A673 (cell line): ENCODE data around the gene PRLR. TPM values are rescaled to one million over a fixed set of nuclear protein-coding genes. Genes with fewer than 3 reads are reported as not detected.

Experiments used
- BruUV-seq: library from RNA; stranded (reverse); fragments of 400-500 nt; replicated peaks from 2 replicates; lab custom pipeline; 2021; lab: Mats Ljungman, UMichigan
- CTCF ChIA-PET: fragments of 300-600 bp; sonication (Branson Sonifier 250); formaldehyde crosslinking; loops from one replicate; lab custom pipeline; 2022; ENCODE audit warnings: antibody characterized with exemption; lab: Charles Lee
- POLR2A ChIA-PET: fragments of 300-600 bp; sonication (Branson Sonifier 250); formaldehyde crosslinking; loops from one replicate; lab custom pipeline; 2022; ENCODE audit warnings: antibody characterized with exemption; ENCODE audit not compliant: low non-redundant PET; lab: Charles Lee
- DNase-seq: peaks from one replicate; pipeline ENCODE4 v3.0.0-alpha.2; 2015; ENCODE audit warnings: low spot score
- H3K27ac ChIP-seq: fragments of 200-600 bp; sonication (generic); 2 replicates; pipeline ENCODE4 v1.5.1; 2016; ENCODE audit warnings: mixed run types, low read depth, mild to moderate bottlenecking, mixed read lengths, antibody characterized with exemption, low read length; ENCODE audit not compliant: poor library complexity, severe bottlenecking
- H3K27me3 ChIP-seq: fragments of 200-600 bp; sonication (generic); replicated peaks from 2 replicates; pipeline ENCODE4 v1.6.1; 2017; ENCODE audit warnings: mixed run types, low read depth, mild to moderate bottlenecking, mixed read lengths, antibody characterized with exemption, low read length; ENCODE audit not compliant: insufficient read depth, poor library complexity
- H3K36me3 ChIP-seq: fragments of 200-600 bp; sonication (generic); 2 replicates; pipeline ENCODE4 v1.6.1; 2016; ENCODE audit warnings: mixed run types, mild to moderate bottlenecking, mixed read lengths, antibody characterized with exemption, low read length; ENCODE audit not compliant: insufficient read depth, poor library complexity, severe bottlenecking
- H3K4me1 ChIP-seq: fragments of 200-600 bp; sonication (generic); 2 replicates; pipeline ENCODE4 v1.6.1; 2017; ENCODE audit warnings: mixed run types, mild to moderate bottlenecking, mixed read lengths, antibody characterized with exemption, low read length; ENCODE audit not compliant: insufficient read depth, poor library complexity, severe bottlenecking
- H3K4me3 ChIP-seq: fragments of 200-600 bp; sonication (generic); 2 replicates; pipeline ENCODE4 v1.5.1; 2016; ENCODE audit warnings: low read depth, mixed run types, mild to moderate bottlenecking, mixed read lengths, low read length; ENCODE audit not compliant: poor library complexity, severe bottlenecking
- H3K9me3 ChIP-seq: fragments of 200-600 bp; sonication (generic); 2 replicates; pipeline ENCODE4 v1.6.1; 2016; ENCODE audit warnings: mixed run types, low read depth, mild to moderate bottlenecking, mixed read lengths, antibody characterized with exemption, low read length; ENCODE audit not compliant: poor library complexity, severe bottlenecking
- CTCF ChIP-seq: fragments of 300-800, 200-600 bp; sonication (generic); conservative IDR thresholded peaks from 2 replicates; pipeline ENCODE4 v1.5.1; 2017; ENCODE audit warnings: low read depth, mild to moderate bottlenecking, antibody characterized with exemption, low read length, moderate library complexity, mixed read lengths
- EZH2 ChIP-seq: fragments of 200-600 bp; sonication (generic); IDR thresholded peaks from 2 replicates; pipeline ENCODE4 v1.6.1; 2017; ENCODE audit warnings: borderline replicate concordance, low read depth, mild to moderate bottlenecking, mixed read lengths, antibody characterized with exemption, low read length; ENCODE audit not compliant: poor library complexity, severe bottlenecking
- intact Hi-C: fragments of 100-400 bp; cut with micrococcal nuclease; formaldehyde crosslinking; loops from one replicate; pipeline ENCODE4 v1.10.0; 2022; ENCODE audit not compliant: unreplicated experiment
- total RNA-seq: library from RNA; stranded (reverse); gene quantifications from 2 replicates; pipeline ENCODE4 v1.2.3, GENCODE V29; 2021

Gene PRLR
- total RNA-seq, 1 experiment from 2014 or later = not detected

GRCh38 chr5:35201291-35201690 is 29.0 kb downstream of the PRLR start:
- no TSS peak for BruUV-seq
- no peak for DNase-seq
- no peak for TF ChIP-seq EZH2
- TF ChIP-seq CTCF = no peak
- Histone ChIP-seq H3K9me3 (no peaks in the 10 kb centered on the region), H3K27me3 (peaks cover 10% of the 10 kb centered on the region), H3K27ac (no peak overlapping the region), H3K36me3 (no peaks in the 10 kb centered on the region), H3K4me3 (no peak overlapping the region), H3K4me1 (no peaks in the 10 kb centered on the region)
- ChIA-PET CTCF (no interaction called here), POLR2A (no interaction called here)
- intact Hi-C loops = loop anchor here (5.0 to 10.0 kb wide), 2 partner anchors 109 to 724 kb away; no protein-coding TSS in a partner anchor

- Histone ChIP-seq H3K9me3 (no peaks in the 10 kb centered on the region), H3K27ac (no peak overlapping the region), H3K36me3 (no peaks in the 10 kb centered on the region), H3K27me3 (peaks cover 13% of the 10 kb centered on the region), H3K4me3 (no peak overlapping the region), H3K4me1 (no peaks in the 10 kb centered on the region)
- POLR2A ChIA-PET = interaction anchor here (0.6 kb wide), 1 partner anchor 536 kb away, joined by 8 read pairs; no protein-coding TSS in a partner anchor
- DNase-seq = no peak
- CTCF ChIA-PET = no interaction called here
- no TSS peak for BruUV-seq
- intact Hi-C loops = loop anchor here (5.0 to 10.0 kb wide), 2 partner anchors 108 to 725 kb away; no protein-coding TSS in a partner anchor
- TF ChIP-seq CTCF = no peak
- no peak for TF ChIP-seq EZH2
Measured at GRCh38 chr5:35199886-35200285, 30.4 kb downstream of the PRLR start.

GRCh38 chr5:35198686-35199085 is 31.6 kb downstream of the PRLR start:
- peaks cover 13% of the 10 kb centered on the region for H3K27me3 ChIP-seq
- H3K27ac ChIP-seq = no peak overlapping the region
- H3K9me3 ChIP-seq = no peaks in the 10 kb centered on the region
- ChIA-PET POLR2A (no interaction called here), CTCF (interaction anchor here (0.6 kb wide), 1 partner anchor 203 kb away, joined by 3 read pairs; no protein-coding TSS in a partner anchor)
- H3K36me3 ChIP-seq = no peaks in the 10 kb centered on the region
- no peak for DNase-seq
- no TSS peak for BruUV-seq
- no peak overlapping the region for H3K4me3 ChIP-seq
- no peaks in the 10 kb centered on the region for H3K4me1 ChIP-seq
- TF ChIP-seq EZH2 = no peak
- intact Hi-C loops = no loop called here

GRCh38 chr5:35198075-35198474 is 32.2 kb downstream of the PRLR start:
- POLR2A ChIA-PET = no interaction called here
- no TSS peak for BruUV-seq
- Histone ChIP-seq H3K27me3 (peaks cover 13% of the 10 kb centered on the region), H3K4me1 (no peaks in the 10 kb centered on the region), H3K36me3 (no peaks in the 10 kb centered on the region), H3K4me3 (no peak overlapping the region), H3K9me3 (no peaks in the 10 kb centered on the region), H3K27ac (no peak overlapping the region)
- CTCF ChIA-PET = no interaction called here
- TF ChIP-seq CTCF (no peak), EZH2 (no peak)
- no peak for DNase-seq
- intact Hi-C loops = no loop called here
